ENCODE data around the gene YDJC.

YDJC gene

GRCh38 chr22:21623648-21623970 is 6.2 kb downstream of the YDJC start:
- peaks cover 92% of the 10 kb centered on the region for H3K79me2 ChIP-seq (ENCODE audit: insufficient read depth, low read length)
- H3K4me1 ChIP-seq (ENCODE audit: insufficient read depth, low read length) = peaks cover 20% of the 10 kb centered on the region
- no peak overlapping the region for H3K9ac ChIP-seq (ENCODE audit: low read depth, low read length)
- H3K36me3 ChIP-seq (ENCODE audit: insufficient read depth, low read length) = peaks cover 80% of the 10 kb centered on the region
- H3K4me2 ChIP-seq (ENCODE audit: insufficient read depth, low read length) = no peak overlapping the region
- H4K20me1 ChIP-seq (ENCODE audit: insufficient read depth, low read length) = peaks cover 91% of the 10 kb centered on the region
- TF ChIP-seq CTCF (IDR thresholded peaks at IDR 0.05; ENCODE audit: borderline replicate concordance, extremely low read depth, low read length, poor library complexity, severe bottlenecking) (no peak), EZH2 (IDR thresholded peaks at IDR 0.05; ENCODE audit: borderline replicate concordance, low read depth, low read length, severe bottlenecking) (no peak)
- H3K9me3 ChIP-seq (ENCODE audit: insufficient read depth, low read length, severe bottlenecking) = no peaks in the 10 kb centered on the region
- no peak overlapping the region for H2AFZ ChIP-seq (ENCODE audit: low read depth, low read length)
- no peak overlapping the region for H3K27ac ChIP-seq (ENCODE audit: low read length)
- no peak overlapping the region for H3K4me3 ChIP-seq (ENCODE audit: low read depth in 1 of 2, low read length in 2 of 2)
- ATAC-seq (ENCODE audit: insufficient read depth, low read depth) = no peak
- DNase-seq = no peak
- no peaks in the 10 kb centered on the region for H3K27me3 ChIP-seq (ENCODE audit: insufficient read depth, low read length, poor library complexity)

- Histone ChIP-seq H3K4me2 (ENCODE audit: insufficient read depth, low read length) (no peak overlapping the region), H3K27me3 (ENCODE audit: insufficient read depth, low read length, poor library complexity) (no peaks in the 10 kb centered on the region), H3K4me3 (ENCODE audit: low read depth in 1 of 2, low read length in 2 of 2) (no peak overlapping the region), H3K36me3 (ENCODE audit: insufficient read depth, low read length) (peaks cover 76% of the 10 kb centered on the region), H4K20me1 (ENCODE audit: insufficient read depth, low read length) (peaks cover 87% of the 10 kb centered on the region), H3K4me1 (ENCODE audit: insufficient read depth, low read length) (peaks cover 15% of the 10 kb centered on the region), H3K9ac (ENCODE audit: low read depth, low read length) (no peak overlapping the region), H2AFZ (ENCODE audit: low read depth, low read length) (no peak overlapping the region), H3K9me3 (ENCODE audit: insufficient read depth, low read length, severe bottlenecking) (no peaks in the 10 kb centered on the region), H3K79me2 (ENCODE audit: insufficient read depth, low read length) (peaks cover 91% of the 10 kb centered on the region), H3K27ac (ENCODE audit: low read length) (no peak overlapping the region)
- no peak for DNase-seq
- ATAC-seq (ENCODE audit: insufficient read depth, low read depth) = no peak
- TF ChIP-seq EZH2 (IDR thresholded peaks at IDR 0.05; ENCODE audit: borderline replicate concordance, low read depth, low read length, severe bottlenecking) (no peak), CTCF (IDR thresholded peaks at IDR 0.05; ENCODE audit: borderline replicate concordance, extremely low read depth, low read length, poor library complexity, severe bottlenecking) (no peak)
These were observed 6.7 kb downstream of the YDJC start for GRCh38 chr22:21622919-21623647.

- H2AFZ ChIP-seq (ENCODE audit: low read depth, low read length) = no peak overlapping the region
- no peak overlapping the region for H3K9ac ChIP-seq (ENCODE audit: low read depth, low read length)
- H3K79me2 ChIP-seq (ENCODE audit: insufficient read depth, low read length) = peaks cover 91% of the 10 kb centered on the region
- no peak for DNase-seq
- H4K20me1 ChIP-seq (ENCODE audit: insufficient read depth, low read length) = peaks cover 85% of the 10 kb centered on the region
- H3K4me2 ChIP-seq (ENCODE audit: insufficient read depth, low read length) = no peak overlapping the region
- no peaks in the 10 kb centered on the region for H3K27me3 ChIP-seq (ENCODE audit: insufficient read depth, low read length, poor library complexity)
- no peak for TF ChIP-seq EZH2 (IDR thresholded peaks at IDR 0.05; ENCODE audit: borderline replicate concordance, low read depth, low read length, severe bottlenecking)
- no peak for TF ChIP-seq CTCF (IDR thresholded peaks at IDR 0.05; ENCODE audit: borderline replicate concordance, extremely low read depth, low read length, poor library complexity, severe bottlenecking)
- H3K9me3 ChIP-seq (ENCODE audit: insufficient read depth, low read length, severe bottlenecking) = no peaks in the 10 kb centered on the region
- ATAC-seq (ENCODE audit: insufficient read depth, low read depth) = no peak
- no peak overlapping the region for H3K4me3 ChIP-seq (ENCODE audit: low read depth in 1 of 2, low read length in 2 of 2)
- H3K4me1 ChIP-seq (ENCODE audit: insufficient read depth, low read length) = peaks cover 6% of the 10 kb centered on the region; the same call in 1 of the 2 replicates
- no peak overlapping the region for H3K27ac ChIP-seq (ENCODE audit: low read length)
- H3K36me3 ChIP-seq (ENCODE audit: insufficient read depth, low read length) = peaks cover 72% of the 10 kb centered on the region
These were observed 7.6 kb downstream of the YDJC start for GRCh38 chr22:21622011-21622918.
